LNCAP (cell line): ENCODE measurements around the gene ASTN2.

Experiments
- CTCF ChIP-seq: fragments of 450-650 bp; IDR thresholded peaks from 2 replicates; pipeline ENCODE4 v1.5.1; 2017; ENCODE audit warnings: mild to moderate bottlenecking

Gene ASTN2

DNA sequence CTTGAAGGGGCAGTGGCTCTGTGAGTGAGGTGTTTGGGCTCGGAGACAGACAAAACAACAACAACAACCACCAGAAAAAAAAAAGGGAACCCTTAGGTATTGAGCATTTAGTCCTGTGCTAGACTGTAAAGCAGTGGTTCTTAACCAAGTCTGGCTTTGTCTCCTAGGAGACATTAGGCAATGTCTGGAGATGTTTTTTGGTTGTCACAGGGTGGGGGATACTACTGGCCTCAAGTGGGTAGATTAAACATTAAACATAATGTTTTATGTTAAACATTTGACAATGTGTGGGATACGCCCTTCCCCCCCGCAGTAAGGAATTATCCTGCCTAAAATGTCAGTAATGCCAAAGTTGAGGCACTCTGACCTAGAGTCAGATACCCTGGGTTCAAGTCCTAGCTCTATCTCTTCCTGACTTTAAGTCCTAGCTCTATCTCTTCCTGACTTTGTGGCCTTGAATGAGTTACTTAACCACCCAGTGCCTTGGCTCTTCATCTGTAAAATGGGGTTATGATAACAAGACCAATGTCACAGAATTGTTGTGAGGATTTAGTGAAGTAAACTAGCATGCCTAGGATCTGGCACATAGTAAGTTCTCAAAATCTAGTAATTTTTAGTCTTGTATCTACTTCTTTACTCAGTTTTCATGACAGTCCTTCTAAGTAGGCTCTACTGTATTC is 725.9 kb downstream of the ASTN2 start:
- no peak for TF ChIP-seq CTCF

- no peak for TF ChIP-seq CTCF
Measured at GRCh38 chr9:116687754-116688135, 727.1 kb downstream of the ASTN2 start.

DNA sequence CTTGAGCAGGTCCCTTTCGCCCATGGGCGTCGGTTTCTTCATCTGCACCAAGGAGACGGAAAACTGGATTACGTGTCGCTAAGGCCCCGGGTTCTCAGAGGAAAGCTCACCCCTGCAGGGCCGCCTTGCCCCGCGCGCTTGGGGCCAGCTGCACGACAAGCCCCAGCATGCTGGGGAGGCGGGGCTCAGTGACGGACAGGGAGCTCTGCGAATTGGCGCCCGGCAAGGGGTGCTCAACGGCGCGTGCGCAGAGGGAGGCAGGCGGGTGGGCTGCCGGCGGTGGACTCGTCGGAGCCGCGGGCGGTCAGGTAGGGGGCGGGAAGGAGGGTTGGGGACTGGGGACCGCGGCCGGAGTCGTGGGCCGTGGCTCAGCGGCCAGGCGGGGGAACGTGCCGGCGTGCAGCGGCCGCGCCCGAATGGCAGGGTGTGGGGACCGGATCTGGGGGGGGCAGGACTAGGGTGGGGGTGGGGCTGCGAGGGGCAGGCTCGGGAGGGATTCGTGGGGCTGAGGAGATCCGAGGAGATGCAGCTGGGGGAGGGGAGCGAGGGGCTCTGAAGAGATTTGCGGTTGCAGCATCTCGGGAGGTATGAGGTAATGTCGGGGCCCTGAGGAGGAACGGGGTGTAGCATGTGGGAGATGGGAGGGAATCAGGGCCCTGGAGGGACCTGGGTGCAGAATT is 727.6 kb downstream of the ASTN2 start, which contains the start of gene TRIM32:
TSS of gene TRIM32 (plus strand) at position 232 of the 680 bp plus-strand sequence. CDS start 10,438 bp downstream, outside the sequence.
- no peak for TF ChIP-seq CTCF

DNA sequence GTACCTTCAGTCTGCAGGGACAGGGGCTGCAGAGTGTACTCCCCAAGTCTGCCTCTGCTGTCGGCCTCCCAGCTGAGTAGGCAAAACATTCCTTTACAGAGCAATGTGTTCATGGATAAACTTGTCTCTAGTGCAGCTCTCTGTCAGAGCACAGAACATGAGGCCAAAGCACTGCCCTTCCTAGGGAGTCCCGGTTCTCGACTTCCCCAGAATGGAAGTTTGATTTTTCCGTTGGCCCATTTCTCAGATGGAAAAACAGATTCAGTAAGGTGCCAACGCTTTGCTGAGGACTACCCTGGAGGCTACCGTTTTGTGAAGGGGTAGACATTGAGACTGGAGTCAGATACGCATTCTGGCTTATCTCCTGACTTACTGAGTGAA is 728.2 kb downstream of the ASTN2 start:
- no peak for TF ChIP-seq CTCF

DNA sequence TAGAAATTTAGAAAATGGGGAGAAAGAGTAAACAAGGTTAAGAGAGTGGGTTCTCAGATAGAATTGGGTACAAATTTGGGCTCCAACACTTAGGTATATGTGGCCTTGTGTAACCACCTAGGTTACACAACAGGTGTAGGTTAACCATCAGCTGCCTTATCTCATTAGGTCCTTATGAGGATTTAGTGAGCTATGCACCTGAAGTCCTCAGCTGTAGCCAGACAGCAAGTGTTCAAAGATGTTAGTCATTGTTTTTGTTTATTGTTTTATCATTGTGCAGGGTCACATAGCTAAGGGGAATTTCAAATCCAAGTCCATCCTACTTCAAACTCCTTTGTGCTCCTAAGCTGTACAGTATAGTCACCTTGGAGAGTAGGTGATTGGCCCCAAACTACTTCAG is 728.7 kb downstream of the ASTN2 start:
- TF ChIP-seq CTCF: no peak

- TF ChIP-seq CTCF: no peak
Measured at GRCh38 chr9:116685166-116685565, 729.7 kb downstream of the ASTN2 start.

GRCh38 chr9:116683535-116683934 is 731.3 kb downstream of the ASTN2 start:
- TF ChIP-seq CTCF: no peak
